ENCODE results near the gene PCAT7.

DNA sequence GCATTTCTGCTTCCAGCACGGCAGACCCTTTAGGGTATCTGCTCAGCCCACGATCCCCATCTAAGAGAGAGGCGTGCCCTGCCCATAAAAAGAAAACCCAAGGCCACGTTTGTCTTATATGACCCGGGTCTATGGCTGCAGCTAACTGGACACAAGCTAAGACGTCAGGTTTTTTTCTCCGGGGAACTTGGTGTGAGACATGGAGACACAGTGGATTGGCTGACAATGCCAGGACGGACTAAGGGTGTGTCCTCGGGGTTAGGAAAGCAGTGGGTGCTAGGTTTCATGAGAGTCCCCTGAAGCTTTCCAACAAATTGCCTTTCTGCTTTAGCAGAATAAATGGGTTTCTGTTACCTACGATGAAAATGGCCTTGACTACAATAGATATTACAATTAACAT lies 45.8 kb downstream of the PCAT7 start:
- TF ChIP-seq, protein P1, sequence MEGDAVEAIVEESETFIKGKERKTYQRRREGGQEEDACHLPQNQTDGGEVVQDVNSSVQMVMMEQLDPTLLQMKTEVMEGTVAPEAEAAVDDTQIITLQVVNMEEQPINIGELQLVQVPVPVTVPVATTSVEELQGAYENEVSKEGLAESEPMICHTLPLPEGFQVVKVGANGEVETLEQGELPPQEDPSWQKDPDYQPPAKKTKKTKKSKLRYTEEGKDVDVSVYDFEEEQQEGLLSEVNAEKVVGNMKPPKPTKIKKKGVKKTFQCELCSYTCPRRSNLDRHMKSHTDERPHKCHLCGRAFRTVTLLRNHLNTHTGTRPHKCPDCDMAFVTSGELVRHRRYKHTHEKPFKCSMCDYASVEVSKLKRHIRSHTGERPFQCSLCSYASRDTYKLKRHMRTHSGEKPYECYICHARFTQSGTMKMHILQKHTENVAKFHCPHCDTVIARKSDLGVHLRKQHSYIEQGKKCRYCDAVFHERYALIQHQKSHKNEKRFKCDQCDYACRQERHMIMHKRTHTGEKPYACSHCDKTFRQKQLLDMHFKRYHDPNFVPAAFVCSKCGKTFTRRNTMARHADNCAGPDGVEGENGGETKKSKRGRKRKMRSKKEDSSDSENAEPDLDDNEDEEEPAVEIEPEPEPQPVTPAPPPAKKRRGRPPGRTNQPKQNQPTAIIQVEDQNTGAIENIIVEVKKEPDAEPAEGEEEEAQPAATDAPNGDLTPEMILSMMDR (IDR thresholded peaks at IDR 0.05; ENCODE audit: poor library complexity): no peak
- TF ChIP-seq EZH2 (IDR thresholded peaks at IDR 0.05; ENCODE audit: borderline replicate concordance): no peak
